Neural crest cell (in vitro differentiated cells): ENCODE data around the gene GPBAR1. TPM values are rescaled to one million over a fixed set of nuclear protein-coding genes. Genes with fewer than 3 reads are reported as not detected.

Source experiments
- DNase-seq: peaks from one replicate; pipeline ENCODE4 v3.0.0; 2021; ENCODE audit warnings: low read depth, mixed read lengths, low spot score
- H3K27ac Mint-ChIP-seq: one replicate; pipeline ENCODE4 v1.8.0; 2021; ENCODE audit warnings: mild to moderate bottlenecking, mixed read lengths; ENCODE audit not compliant: unreplicated experiment
- H3K27me3 Mint-ChIP-seq: 2 replicates; pipeline ENCODE4 v1.8.0; 2021; ENCODE audit warnings: low read depth, mild to moderate bottlenecking, mixed read lengths
- H3K36me3 Mint-ChIP-seq: 2 replicates; pipeline ENCODE4 v1.8.0; 2021; ENCODE audit warnings: low read depth, mild to moderate bottlenecking, mixed read lengths
- H3K4me1 Mint-ChIP-seq: 2 replicates; pipeline ENCODE4 v1.8.0; 2021; ENCODE audit warnings: mixed read lengths
- H3K4me3 Mint-ChIP-seq: one replicate; pipeline ENCODE4 v1.8.0; 2021; ENCODE audit warnings: mild to moderate bottlenecking, mixed read lengths
- H3K9me3 Mint-ChIP-seq: 2 replicates; pipeline ENCODE4 v1.8.0; 2021; ENCODE audit warnings: mixed read lengths
- total RNA-seq: library from RNA; stranded (reverse); gene quantifications from 2 replicates; pipeline ENCODE4 v1.2.1, GENCODE V29; 2021
- TF ChIP-seq, protein P1 (sequence below): fragments of 200-600 bp; sonication (generic); conservative IDR thresholded peaks from 2 replicates; pipeline ENCODE4 v1.5.0; 2021; ENCODE audit warnings: antibody characterized with exemption, mild to moderate bottlenecking

GPBAR1 gene
- total RNA-seq, 1 donor from 2014 or later = 0.14 TPM

DNA sequence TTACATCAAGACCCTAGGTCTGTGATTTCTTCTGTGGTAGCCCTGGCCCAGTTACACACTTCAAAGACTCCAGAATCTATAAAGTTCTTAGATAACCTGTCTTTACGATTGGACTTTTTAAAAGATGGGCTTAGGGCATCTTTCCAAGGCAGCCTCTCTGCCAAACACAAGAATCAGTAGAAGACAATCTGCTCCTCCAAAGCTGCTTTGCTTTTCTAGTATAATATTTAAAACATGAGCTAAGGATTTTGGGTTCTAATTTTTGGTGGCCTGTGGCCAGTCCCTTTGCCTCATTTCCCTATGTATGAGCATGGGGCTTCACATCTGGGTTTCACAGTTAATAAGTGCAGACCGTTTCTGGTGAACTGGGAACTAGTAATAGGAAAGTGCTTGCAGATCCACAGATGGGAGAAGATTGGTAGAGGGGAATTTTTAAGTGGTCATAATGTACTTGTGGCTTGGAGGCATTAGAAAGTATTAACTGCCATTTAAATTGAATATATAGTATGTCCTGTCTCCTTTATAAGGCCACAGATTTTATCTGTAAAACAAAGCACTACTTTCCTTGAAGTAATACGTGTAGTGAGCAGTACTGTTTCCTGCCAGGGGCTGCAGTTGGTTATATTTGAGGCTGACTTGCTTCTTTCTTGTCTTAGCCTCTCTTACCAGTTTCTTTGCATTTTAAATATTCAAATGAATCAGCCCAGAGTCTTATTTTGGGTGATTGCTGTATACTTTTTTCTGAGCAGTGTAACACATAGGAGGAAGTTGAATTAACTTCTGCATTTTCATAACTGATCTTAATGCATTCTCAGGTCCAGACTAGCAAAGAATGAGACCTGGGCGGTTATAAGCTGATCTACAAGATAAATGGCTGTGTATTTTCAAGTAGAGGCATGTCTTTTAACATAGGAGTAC, 42.3 kb upstream of the GPBAR1 start:
- Mint-ChIP-seq H3K27ac (peak overlapping the region; percentile 87), H3K4me3 (peak overlapping the region; percentile 95), H3K27me3 (peaks cover 3% of the 10 kb centered on the region), H3K4me1 (peaks cover 37% of the 10 kb centered on the region), H3K36me3 (no peaks in the 10 kb centered on the region), H3K9me3 (no peaks in the 10 kb centered on the region)
- TF ChIP-seq, protein P1, sequence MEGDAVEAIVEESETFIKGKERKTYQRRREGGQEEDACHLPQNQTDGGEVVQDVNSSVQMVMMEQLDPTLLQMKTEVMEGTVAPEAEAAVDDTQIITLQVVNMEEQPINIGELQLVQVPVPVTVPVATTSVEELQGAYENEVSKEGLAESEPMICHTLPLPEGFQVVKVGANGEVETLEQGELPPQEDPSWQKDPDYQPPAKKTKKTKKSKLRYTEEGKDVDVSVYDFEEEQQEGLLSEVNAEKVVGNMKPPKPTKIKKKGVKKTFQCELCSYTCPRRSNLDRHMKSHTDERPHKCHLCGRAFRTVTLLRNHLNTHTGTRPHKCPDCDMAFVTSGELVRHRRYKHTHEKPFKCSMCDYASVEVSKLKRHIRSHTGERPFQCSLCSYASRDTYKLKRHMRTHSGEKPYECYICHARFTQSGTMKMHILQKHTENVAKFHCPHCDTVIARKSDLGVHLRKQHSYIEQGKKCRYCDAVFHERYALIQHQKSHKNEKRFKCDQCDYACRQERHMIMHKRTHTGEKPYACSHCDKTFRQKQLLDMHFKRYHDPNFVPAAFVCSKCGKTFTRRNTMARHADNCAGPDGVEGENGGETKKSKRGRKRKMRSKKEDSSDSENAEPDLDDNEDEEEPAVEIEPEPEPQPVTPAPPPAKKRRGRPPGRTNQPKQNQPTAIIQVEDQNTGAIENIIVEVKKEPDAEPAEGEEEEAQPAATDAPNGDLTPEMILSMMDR = no peak
- no peak for DNase-seq

DNA sequence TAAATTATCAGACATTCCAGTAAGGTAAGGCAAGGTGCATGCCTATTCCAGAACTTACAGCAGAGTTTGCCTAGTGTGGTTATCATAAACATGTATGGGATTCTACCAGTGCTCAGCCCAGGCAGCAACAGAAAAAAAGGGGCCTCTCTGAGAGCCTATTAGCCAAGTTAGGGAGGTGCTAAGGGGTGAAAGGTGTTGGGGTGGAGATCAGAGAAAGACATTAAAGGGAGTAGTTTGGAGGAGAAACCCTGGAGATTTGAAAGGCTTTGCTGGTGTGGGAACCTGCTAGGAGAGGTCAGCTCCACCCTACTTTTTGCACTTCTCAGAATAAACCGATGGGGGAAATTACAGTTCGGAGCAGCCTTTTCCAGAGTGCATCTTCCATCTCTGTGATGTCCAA, 40.9 kb upstream of the GPBAR1 start:
- Mint-ChIP-seq H3K9me3 (no peaks in the 10 kb centered on the region), H3K27me3 (no peaks in the 10 kb centered on the region), H3K4me3 (peak overlapping the region; percentile 95), H3K36me3 (no peaks in the 10 kb centered on the region), H3K4me1 (peaks cover 37% of the 10 kb centered on the region), H3K27ac (peak overlapping the region; percentile 25)
- no peak for DNase-seq
- TF ChIP-seq, protein P1 = no peak

DNA sequence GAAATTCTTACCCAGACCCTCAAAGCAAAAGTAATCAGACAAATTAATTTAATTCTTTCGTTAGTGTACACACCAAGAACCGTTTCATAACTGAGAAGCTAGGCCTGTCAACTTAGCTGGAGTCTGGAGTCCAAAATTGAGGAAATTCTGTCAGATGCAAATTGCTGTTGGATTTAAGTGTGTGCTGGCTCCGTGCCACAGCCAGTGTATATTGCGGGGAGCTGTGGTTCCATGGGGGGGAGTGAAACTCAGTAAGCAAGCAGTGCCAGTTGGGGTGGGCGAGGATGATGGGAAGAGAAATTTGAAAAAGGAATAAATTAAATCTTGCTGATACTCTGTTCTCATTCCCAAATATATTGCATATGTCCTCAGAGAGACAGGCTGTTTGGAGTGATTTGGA, 39.8 kb upstream of the GPBAR1 start:
- no peaks in the 10 kb centered on the region for H3K9me3 Mint-ChIP-seq
- H3K36me3 Mint-ChIP-seq = no peaks in the 10 kb centered on the region
- H3K4me3 Mint-ChIP-seq = peak overlapping the region; percentile 20
- peaks cover 35% of the 10 kb centered on the region for H3K4me1 Mint-ChIP-seq
- H3K27ac Mint-ChIP-seq = no peak overlapping the region
- TF ChIP-seq, protein P1 = no peak
- no peak for DNase-seq
- H3K27me3 Mint-ChIP-seq = no peaks in the 10 kb centered on the region

DNA sequence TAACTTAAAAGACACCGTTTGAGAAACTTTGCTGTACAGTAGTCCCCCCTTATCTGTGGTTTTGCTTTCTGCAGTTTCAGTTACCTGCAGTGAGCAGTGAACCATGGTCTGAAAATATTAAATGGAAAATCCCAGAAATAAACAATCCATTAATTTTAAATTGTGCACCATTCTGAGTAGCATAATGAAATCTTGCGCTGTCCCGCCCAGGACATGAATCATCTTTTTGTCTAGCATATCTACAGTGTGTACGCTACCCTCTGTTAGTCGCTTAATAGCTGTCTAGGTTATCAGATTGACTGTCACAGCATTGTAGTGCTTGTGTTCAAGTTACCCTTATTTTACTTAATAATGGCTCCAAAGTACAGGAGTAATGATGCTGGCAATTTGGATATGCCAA, 37.8 kb upstream of the GPBAR1 start:
- no peak overlapping the region for H3K4me3 Mint-ChIP-seq
- H3K4me1 Mint-ChIP-seq = peaks cover 23% of the 10 kb centered on the region
- TF ChIP-seq, protein P1 = no peak
- DNase-seq = no peak
- no peak overlapping the region for H3K27ac Mint-ChIP-seq
- no peaks in the 10 kb centered on the region for H3K9me3 Mint-ChIP-seq
- H3K36me3 Mint-ChIP-seq = no peaks in the 10 kb centered on the region
- H3K27me3 Mint-ChIP-seq = no peaks in the 10 kb centered on the region

DNA sequence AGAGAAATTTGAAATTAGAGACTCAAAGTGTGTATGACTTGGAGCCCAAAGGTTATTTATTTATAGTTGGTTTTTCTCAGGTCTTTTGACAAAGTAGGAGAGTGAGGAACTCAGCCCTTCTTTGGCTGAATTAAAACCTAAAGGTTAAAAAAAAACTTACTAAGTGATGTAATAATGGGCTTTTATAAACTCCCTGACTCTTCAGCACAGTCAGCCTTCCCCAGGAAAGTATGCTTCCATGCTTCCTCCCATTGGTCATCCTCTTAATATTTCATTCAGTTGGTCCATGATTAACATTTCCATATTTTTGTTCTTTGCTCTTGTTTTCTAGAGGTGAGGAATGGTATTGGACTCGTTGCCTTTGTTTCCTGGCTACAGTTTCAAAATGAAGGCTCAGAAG, 36.6 kb upstream of the GPBAR1 start:
- no peak for DNase-seq
- H3K27ac Mint-ChIP-seq = no peak overlapping the region

More for the DNA sequence above, 36.6 kb upstream of the GPBAR1 start:
- TF ChIP-seq, protein P1 = no peak
- H3K4me1 Mint-ChIP-seq = peaks cover 12% of the 10 kb centered on the region
- H3K4me3 Mint-ChIP-seq = no peak overlapping the region
- no peaks in the 10 kb centered on the region for H3K36me3 Mint-ChIP-seq
- H3K27me3 Mint-ChIP-seq = no peaks in the 10 kb centered on the region
- H3K9me3 Mint-ChIP-seq = no peaks in the 10 kb centered on the region
